DMS153 treated with DMSO at 0.1 percent for 48 hours (cell line): ENCODE data around the gene PITX2.

Experiments used
- DNase-seq: peaks from one replicate; lab custom pipeline; 2025; ENCODE audit not compliant: unreplicated experiment; lab: John Stamatoyannopoulos, UW

PITX2 gene

DNA sequence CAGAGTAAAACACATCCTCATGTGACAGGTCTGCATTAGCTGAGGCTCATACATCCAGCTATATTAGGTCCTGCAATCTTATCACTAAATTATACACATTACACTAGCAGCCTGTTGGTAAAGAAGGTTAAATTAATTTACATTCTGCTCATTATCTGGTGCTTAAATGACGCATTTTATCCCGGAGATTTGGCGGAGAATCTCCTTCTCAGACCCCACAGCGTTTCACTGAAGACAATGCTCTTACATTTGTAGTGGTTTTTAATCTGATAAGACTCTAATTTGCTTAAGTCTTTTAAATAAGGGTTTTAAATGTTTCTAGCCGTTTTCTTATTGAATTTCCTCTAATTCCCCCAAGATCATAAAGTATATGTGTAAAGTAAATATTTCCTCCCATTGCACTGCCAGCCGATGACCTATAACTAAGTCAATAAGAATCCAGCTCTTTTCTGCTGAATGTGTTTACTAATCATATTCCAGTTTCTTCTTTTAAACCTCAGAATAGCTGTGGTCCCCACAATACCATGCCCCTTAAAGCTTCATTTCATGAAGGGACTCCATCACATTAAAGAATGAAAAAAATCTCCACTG, 2.1 kb upstream of the PITX2 start:
- DNase-seq, result no peak

DNA sequence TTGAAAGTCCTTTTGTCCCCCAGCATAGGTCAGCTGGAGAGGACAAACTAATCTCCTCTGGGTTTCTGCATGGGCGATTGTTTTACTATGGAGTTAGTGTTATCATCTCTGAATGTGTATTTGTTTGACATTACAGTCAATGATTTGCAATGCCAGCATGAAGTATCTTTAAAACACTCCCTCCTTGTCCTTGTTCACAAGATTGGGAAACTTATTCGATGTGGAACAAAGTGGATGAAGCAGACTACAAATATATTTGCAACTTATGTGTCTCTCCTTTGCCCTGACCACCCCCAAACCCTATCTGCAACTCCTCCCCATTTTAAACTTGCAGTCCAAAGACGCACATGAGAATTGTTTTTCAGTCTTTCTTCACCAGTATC, 1.5 kb upstream of the PITX2 start:
- DNase-seq, result no peak

DNA sequence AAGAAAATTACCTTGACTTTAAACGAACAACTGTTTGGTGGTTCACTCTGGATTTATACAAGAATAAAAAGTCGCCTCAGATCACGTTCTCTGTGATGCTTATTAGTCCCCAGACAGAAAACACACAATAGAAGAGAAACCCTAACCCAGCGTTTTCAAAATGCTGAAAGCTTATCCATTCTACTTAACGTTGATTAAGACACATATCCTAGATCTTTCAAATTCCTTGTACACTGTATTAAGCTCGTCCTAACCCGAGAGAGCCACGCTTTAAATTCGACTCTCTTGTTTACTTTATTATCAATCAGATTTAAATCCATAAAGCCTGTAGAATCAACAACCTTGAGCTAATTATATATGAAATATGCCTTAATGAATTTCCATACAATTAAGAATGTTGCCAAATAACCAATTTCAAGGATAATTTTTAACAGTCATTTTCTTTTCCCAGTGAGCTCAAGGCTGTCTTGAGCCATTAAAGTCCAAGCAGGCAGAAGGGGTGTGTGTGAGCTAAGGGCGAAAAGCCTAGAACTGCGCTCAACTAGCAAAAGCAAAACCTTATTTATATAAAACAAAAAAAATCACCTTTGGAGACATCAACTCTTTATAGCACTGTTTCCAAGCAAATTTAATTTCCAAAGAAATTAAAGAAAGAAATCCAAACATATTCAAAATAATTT, 981 bp upstream of the PITX2 start:
- no peak for DNase-seq

DNA sequence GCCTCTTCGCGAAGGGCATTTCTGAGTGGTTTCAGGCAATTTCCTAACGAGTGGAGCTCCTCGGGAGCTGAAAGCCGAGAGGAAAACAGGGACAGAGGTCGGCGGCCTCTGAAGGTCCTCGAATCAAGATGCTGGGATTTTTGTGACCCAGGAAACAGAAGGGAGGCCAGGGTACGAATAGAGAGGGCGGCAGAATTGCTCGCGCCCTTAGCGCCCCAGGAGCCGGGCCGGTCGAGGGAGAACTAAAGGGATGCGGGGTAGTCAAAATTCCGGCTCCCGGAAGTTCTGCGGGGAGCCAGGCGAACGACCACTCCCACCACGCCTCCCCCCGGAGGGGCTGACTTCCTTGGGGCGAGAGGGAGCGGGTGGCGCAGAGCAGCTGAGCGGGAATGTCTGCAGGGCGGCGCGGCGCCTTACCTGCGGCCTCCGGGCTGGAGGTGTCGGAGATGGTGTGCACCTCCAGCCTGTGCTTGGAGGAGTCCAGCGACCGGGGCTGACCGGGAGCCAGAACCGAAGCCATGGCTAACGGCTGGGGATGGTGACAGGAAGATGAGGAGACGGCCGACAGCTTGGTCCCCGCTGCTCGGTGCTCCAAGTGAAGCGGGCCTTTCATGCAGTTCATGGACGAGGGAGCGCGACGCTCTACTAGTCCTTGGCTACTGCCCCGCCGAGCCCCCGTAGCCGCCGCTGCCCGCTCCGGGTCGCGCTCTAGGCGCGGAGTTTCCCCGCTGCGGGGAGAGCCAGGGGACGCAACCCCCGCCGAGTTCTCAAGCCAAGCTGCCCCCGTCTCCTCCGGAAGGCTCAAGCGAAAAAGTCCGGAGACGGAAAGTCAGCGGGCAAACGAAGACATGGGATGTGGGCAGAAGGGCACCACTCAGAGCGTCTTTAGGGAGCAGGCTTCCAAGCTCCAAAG, 782 bp downstream of the PITX2 start:
- DNase-seq, result no peak

DNA sequence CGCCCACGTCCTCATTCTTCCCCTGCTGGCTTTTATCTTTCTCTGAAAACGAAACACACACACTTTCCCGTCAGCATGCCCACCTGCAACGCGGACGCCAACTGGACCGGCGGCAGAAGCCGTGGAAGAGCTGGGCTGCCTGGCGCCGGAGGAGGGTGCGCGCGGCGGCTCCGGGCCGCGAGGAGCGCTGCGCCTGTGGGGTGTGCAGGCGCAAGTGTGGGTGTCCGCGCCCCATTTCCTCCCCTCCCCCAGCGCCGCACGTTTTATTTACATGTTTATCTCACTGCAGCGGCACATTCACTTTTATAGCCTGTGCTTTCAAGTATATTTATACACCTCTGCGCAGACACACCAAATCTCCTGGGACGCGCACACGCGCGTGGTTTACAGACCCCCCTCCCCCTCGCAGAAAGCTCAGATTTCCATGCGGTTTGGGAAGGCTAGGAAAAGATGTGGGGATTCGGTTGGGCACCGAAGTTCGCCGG, 1.5 kb downstream of the PITX2 start:
- no peak for DNase-seq

DNA sequence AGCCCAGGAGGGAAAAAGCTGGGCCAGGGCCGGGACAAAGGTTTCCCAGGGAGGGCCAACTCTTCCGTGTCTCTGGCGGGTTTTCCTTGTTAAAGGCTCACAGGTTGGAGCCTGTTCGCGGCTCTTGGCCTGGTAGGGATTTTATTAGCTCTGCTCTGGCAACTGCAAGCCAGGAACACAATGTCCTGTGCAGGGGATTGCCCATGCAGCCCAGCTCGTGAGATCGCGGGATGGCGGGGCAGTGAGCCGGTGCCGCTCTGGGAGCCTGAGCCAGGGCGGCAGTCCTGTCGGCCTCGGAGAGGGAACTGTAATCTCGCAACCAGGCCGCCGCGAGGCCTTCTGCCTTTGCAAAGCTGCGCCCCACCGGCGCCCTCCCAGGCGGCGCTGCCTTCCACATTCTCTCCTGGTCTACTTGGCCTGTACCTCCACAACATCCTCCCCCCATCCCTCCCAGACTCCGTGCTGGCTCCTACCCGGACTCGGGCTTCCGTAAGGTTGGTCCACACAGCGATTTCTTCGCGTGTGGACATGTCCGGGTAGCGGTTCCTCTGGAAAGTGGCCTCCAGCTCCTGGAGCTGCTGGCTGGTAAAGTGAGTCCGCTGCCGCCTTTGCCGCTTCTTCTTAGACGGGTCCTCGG, 2.1 kb downstream of the PITX2 start:
- no peak for DNase-seq

DNA sequence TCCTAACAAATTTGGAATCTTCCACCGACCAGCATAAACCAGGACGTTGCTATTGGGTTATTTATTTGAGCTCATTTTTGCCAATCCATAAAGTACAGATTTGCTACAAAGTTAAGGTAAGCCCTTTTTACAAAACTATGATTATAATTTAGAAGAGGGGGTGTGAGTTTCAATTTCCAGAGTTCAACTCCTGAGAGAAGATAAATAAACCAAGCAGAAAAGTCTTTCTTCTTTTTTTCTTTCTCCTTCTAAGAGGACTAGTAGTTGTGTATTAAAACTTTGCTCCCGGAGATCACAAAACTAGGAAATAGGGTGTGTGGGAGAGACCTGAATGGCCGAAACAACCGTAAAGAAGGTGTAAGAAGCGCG, 2.6 kb downstream of the PITX2 start:
- DNase-seq, result no peak

DNA sequence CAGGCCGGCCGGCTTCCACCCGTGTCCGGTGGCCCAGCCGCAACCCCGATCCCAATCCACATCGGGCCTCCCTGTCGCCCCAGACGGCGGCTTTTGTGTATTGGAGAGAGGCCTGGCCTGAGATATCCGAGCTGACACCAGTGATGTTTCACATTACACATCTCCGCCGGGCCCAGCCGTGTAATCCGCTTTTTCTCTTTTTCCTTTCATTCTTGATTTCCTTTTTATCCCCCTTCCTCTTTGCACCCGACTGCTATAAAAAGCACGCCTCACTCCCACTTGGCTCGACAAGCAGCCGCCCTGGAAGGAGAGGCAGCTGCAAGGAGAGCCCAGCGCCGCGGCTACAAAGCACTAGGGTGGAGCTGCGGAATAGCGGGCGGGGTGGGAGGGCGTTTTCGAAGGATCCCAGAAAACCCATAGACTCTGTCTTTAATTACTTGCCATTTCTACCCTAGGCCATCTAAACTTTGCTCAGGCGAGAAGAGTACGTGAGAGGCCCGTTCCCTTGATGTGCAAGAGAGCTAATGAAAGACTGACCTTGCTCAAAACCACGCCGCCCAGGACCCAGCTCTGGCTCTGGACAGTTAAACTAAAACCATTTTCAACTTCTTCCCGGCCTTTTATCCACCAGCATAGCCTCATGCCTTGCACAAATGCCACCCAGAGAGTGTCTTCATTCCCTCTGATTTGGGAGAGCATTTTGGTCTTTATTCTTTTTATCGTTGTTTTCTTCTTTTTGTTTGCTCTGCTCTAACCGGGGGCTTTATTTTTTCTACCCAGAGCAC, 3.2 kb downstream of the PITX2 start:
- DNase-seq, result no peak

DNA sequence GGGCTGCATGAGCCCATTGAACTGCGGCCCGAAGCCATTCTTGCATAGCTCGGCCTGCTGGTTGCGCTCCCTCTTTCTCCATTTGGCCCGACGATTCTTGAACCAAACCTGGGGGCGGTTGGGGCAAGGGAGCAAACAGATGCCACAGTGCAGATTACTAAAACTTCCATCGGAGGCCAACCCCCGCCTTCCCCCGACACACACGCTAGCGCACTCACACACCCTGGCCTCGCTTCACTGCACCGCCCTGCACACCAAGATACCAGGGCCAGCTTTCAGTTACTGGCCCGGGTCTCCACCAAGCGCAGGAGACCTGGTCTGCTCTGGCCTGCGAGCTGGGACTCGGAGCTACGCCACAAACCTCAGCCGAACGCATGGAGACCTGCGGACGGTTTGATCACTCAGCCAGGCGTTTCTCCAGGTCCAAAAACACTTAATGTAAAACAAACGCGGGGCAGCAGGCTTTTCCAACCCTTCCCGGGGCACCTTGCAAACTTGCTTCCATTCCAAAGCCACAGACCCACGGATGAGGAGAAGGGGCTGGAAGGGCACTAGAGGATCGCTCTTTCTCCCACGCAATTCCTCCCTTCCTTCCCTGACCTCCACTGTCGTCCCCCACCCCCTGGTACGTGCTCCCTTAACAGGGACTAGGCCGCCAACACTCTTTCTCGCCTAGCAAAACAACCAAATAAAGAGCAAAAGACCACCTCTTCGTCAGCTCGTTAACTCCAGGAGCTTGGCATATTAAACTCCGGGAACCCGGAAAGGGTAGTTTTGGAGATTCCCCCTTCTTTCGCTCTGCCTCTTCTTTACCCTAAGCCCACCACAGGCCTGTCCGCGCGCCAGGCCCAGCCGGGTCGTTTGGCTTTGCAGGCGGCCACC, 4.1 kb downstream of the PITX2 start:
- DNase-seq, result no peak

DNA sequence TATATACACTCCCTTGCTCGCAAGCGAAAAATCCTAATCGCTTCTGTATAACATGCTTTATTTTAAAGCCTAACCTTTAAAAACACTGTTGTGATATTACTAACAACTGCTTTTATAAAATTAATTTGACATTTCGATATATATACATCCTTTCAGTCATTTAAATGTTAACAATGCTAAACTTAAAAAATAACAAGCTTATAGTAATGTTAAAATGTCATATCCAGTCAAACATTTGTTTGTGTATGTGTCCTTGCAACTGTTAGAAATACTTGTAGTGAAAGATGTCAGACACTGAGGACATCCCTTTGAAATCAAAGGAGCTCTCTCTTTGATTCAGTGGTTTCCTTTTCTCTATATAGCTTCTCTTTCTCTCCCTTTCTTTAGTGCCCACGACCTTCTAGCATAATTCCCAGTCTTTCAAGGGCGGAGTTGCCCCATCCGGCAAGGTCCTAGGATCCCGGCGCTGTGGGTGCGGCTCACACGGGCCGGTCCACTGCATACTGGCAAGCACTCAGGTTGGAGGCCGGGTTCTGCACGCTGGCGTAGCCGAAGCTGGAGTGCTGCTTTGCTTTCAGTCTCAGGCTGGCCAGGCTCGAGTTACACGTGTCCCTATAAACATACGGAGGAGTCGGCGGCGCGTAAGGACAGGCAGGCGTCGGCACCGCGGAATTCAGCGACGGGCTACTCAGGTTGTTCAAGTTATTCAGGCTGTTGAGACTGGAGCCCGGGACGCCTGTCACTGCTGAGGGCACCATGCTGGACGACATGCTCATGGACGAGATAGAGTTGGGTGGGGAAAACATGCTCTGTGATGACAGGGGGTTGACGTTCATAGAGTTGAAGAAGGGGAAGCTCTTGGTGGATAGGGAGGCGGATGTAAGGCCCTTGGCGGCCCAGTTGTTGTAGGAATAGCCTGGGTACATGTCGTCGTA, 5.0 kb downstream of the PITX2 start:
- DNase-seq, result no peak

DNA sequence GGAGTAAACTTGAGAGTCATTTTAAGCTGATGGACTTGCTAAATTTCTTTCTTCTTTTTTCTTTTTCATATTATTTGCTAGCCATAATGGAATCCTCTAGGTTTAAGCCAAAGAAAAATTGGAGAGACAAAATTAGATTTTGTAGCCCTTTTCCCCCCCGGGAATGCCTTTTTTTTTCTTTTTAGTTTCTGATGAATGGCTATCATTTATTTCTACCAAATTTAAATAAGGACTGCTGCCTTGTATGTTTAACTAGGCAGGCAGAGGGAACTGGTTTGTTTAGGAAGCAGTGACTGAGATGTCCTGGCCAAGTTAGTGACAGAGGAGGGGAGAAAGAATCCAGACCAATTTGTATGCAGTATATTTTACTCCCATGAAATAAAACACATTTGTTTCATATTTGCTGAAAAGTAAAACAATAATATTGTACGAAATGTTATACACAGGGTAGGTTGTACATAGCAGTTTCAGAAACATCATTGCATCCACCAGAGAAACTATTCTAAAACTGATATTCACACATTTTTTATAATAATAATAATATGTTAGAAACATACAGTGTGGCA, 5.7 kb downstream of the PITX2 start:
- no peak for DNase-seq

DNA sequence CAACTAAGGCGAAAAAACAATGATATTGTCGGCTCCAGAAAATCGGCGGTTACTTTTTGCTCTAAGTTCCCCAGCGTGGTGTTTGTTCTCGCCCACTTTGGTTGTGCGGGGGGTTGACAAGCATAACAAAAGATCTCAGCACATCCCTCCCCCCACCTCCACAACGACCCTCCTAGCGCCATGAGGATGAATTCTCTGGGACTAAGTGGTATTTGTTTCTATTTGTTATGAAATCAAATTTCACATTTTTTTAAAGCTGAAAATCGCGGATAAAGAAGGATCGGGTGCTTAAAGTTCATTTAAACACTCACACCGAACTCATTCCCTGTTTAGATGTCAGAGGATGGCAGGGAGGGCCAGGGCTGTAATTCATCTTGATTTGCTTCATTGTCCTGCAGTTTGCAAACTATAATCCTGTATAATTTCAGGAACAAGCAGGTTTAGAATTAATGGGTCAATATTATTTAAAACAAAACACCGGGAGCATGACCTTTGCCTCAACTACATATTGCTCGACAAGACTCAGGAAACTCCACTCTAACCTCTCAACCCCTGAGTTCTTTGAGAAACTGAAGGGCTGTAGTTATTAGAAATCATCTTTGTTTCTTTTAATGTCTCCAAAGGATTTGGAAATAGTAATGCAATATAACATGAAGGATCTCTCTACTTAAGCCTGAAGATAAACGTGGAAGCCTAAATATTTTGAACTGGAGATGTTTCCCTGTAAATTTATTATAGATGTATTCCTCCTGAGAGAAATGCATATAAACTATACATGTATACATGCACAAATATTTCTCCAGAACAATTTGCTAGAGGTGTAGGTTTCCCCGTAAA, 6.4 kb downstream of the PITX2 start:
- no peak for DNase-seq

DNA sequence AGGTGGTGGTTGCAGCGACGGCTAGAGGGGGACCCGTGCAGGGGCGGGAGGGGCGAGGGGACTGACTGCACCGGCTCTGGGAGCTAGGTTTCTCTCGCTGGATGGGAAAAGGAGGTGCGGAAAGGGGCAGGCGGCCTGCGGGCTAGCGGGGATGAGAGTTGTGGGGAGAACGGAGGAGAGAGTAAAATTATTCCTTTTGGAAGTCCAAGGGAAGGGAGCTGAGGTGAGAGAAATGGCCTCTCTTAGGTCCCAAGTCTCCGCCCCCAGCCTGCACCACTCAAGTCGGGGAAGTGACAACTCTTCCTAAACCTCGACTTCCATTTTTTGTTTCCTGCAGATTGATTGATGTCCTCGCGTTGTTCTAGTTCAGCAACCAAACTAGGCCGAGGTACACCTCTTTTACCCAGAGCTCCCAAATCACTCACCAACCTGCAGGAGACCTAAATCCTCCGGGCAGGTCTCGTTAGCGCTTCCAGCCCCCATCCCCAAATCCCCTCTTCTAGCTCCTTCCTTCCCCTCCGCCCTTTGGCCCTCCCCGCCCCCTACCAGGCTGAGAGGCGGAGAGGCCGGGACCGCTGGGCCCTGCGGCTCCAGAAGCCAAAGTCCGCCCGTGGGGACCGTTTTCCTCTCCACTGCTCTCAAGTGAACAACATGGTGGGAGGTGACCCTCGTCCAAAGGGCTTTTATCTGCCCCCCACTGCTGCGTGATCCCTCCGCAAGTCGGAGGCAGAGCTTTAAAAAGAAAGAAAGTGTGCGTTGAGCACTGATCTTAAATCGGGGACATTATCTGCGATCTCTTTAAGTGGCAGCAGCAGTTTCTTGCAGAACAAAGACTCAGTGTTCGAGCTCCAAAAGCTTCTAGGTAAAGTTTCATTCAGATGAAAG, 7.3 kb downstream of the PITX2 start:
- no peak for DNase-seq

DNA sequence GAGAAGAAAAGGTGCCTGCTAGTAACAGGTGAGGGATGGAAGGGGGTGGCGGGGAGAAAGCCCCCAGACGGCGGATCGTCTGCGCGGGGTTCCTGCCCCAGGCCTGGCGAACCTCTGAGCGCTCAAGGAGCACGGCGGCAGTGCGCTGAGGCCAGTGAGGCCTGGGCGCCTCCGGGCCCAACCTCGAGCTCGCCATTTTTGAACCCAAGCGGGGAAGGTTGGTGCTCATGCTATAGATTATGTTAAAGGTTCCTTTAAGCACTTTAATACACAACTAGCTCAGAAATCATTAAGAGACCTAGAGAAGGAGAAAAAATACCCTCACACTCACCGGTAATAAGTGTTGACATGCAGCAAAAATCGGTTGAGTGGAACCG, 7.9 kb downstream of the PITX2 start:
- no peak for DNase-seq

DNA sequence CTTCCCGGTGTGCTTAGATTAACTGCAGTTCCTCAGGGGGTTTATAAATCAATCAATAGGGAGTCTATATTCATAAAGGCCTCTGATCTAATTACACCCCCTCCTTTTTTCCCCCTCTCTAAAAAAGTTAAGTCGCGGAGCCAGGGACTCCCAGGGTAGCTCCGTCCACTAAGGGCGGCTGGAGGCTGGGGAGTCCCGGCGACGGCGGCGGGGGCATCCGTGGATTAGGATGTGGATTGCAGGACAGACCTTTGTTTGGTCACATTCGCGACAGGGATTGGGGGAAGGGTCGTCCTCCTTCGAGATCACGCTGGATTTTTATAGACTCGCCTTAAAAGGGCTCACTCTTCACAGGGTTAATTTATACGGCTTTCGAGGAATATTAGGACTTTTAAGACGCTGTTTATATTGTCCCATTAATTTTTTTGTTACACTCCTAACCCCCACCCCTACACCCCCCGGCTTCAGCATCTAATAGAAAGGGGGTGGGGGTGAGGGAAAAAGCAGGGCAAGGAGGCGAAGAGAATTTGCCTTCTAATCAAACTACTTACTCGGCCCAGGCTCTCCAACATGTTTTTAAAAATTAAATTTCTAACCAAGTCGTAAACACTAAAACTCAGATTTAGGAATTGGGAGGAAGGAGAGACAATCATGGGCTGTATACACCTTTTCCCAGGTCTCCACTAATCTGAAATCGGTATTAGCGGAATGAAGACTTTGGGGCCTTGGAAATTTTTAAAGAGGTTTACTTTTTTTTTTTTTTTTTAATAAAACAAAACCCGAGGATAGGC, 8.5 kb downstream of the PITX2 start:
- no peak for DNase-seq

DNA sequence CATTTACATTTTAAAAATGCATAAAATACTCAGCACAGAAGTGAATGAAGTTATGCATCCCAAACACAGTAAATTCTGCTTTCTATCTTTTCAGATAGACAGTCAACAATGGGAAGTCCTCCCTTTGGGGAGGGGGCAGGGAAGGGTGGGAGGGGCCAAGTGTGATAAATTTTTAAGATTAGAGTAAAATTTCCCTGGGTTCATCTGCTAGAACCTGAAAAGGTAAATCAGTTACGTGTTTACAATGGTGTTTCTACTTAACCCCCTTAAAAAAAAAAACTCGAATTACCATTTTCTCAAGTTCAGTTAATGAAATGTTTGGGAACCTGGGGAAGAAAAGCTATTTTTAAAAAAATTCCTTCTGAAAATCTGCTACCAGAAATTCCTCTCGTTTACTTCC, 9.1 kb downstream of the PITX2 start:
- DNase-seq, result no peak
